ENCODE measurements around the gene FLACC1.

Gene FLACC1

GRCh38 chr2:201273330-201273983 lies 83.7 kb downstream of the FLACC1 start:
- no peak overlapping the region for H3K4me3 ChIP-seq (ENCODE audit: low read depth, low read length)
- no peak for DNase-seq (ENCODE audit: low read depth, low spot score)
- TF ChIP-seq CTCF (IDR thresholded peaks at IDR 0.05; ENCODE audit: low read depth, low read length): no peak
- in situ Hi-C loops (cut with HindIII; ENCODE audit: low sequenced_read_pairs): no loop called here

DNA sequence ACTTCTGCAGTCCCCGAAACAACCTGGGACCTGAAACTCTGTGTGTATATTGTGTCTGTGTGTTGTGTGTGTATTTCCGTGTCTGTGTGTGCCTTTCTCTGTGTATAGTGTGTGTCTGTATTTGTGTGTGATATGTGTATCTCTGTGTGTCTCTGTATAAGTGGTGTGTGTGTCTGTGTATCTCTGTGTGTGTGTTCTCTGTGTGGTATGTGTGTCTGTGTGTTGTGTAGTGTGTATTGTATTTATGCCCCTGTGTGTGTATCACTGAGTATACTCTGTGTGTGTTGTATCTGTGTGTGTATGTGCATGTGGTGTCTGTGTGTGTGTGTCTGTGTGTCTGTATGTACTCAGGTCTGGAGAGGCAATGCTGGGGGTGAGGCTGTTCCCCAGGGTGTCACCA lies 85.2 kb downstream of the FLACC1 start:
- no peak overlapping the region for H3K4me3 ChIP-seq (ENCODE audit: low read depth, low read length)
- TF ChIP-seq CTCF (IDR thresholded peaks at IDR 0.05; ENCODE audit: low read depth, low read length): no peak
- in situ Hi-C loops (cut with HindIII; ENCODE audit: low sequenced_read_pairs): no loop called here
- DNase-seq (ENCODE audit: low read depth, low spot score): no peak

DNA sequence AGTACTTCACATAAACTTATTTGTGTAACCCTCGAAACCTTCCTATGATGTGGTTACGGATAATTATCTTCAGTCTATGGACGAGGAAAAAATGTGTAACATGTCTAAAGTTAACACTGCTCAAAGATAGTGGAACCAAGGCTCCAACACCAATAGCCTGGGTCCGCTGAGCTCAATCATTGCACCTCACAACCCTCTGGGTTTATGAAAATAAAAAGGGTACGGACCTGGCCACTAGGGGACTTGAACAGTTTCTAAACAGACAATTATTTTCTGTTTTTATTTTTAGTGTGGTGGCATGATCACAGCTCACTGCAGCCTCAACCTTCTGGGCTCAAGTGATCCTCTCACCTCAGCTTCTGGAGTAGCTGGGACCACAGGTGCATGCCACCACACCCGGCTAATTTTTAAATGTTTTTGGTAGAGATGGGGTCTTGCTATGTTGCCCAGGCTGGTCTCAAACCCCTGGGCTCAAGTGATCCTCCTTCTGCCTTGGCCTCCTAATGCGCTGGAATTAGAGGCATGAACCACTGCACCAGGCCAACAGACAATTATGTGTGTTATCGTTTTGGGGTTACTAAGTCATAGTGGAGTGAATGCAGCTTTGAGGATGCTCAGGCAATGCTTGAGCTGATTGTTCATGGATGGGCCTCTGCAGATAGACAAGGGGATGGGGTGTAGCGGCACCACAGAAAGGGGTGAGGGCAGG lies 86.7 kb downstream of the FLACC1 start:
- in situ Hi-C loops (cut with HindIII; ENCODE audit: low sequenced_read_pairs): no loop called here
- no peak overlapping the region for H3K4me3 ChIP-seq (ENCODE audit: low read depth, low read length)
- DNase-seq (ENCODE audit: low read depth, low spot score): no peak
- no peak for TF ChIP-seq CTCF (IDR thresholded peaks at IDR 0.05; ENCODE audit: low read depth, low read length)

GRCh38 chr2:201269764-201270163 lies 87.4 kb downstream of the FLACC1 start:
- no peak overlapping the region for H3K4me3 ChIP-seq (ENCODE audit: low read depth, low read length)
- in situ Hi-C loops (cut with HindIII; ENCODE audit: low sequenced_read_pairs): no loop called here
- TF ChIP-seq CTCF (IDR thresholded peaks at IDR 0.05; ENCODE audit: low read depth, low read length): no peak
- no peak for DNase-seq (ENCODE audit: low read depth, low spot score)

DNA sequence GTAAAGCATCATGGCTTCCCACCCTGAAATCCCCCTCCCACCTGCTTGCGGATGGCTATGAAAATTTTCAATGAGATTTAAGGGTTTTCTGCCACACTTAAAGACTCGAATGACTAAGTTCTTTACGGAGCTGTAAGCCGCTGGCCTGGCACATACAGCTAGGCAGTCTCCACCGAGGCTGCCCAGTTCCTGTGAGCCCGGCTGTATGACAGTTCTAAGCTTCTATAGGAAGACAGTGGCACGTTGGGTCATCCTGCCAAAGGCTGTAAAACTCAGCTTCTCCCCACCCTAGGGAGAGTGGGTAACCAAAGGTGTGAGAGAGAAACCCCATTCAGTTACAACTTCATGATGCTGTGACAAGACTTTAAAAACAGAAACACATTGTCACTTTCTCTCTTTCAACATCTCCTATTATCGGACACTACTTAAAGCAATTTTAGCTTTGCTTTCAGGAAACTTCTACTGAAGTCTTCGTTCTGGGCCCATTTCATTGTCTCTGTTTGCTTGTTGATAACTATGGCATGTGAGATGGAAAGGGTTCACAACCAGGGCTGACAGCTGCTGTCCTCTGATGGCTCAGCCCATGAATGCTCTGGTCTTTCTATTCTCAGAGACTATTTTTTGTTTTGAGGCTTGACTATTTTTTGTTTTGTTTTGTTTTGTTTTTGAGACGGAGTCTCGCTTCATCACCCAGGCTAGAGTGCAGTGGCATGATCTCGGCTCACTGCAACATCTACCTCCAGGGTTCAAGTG lies 89.7 kb downstream of the FLACC1 start:
- DNase-seq (ENCODE audit: low read depth, low spot score): no peak
- no peak overlapping the region for H3K4me3 ChIP-seq (ENCODE audit: low read depth, low read length)
- TF ChIP-seq CTCF (IDR thresholded peaks at IDR 0.05; ENCODE audit: low read depth, low read length): no peak
- in situ Hi-C loops (cut with HindIII; ENCODE audit: low sequenced_read_pairs): no loop called here

DNA sequence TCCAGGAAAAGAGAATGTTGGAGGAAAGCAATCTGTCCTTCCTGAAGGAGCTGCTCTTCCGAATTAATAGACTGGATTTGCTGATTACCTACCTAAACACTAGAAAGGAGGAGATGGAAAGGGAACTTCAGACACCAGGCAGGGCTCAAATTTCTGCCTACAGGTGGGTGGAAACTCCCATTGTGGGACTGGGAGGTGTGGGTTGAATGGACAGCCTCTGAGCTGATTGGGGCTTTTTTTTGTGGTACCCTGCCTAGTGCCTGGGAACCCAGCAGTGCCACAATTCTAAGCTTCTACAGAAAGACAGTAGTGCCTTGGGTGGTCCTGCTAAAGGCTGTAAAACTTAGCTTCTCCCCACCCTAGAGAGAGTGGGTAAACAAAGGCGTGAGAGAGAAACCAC lies 90.5 kb downstream of the FLACC1 start:
- H3K4me3 ChIP-seq (ENCODE audit: low read depth, low read length): no peak overlapping the region
- no peak for TF ChIP-seq CTCF (IDR thresholded peaks at IDR 0.05; ENCODE audit: low read depth, low read length)
- no peak for DNase-seq (ENCODE audit: low read depth, low spot score)
- in situ Hi-C loops (cut with HindIII; ENCODE audit: low sequenced_read_pairs): no loop called here
